ENCODE data around the gene NEGR1.

Gene NEGR1

DNA sequence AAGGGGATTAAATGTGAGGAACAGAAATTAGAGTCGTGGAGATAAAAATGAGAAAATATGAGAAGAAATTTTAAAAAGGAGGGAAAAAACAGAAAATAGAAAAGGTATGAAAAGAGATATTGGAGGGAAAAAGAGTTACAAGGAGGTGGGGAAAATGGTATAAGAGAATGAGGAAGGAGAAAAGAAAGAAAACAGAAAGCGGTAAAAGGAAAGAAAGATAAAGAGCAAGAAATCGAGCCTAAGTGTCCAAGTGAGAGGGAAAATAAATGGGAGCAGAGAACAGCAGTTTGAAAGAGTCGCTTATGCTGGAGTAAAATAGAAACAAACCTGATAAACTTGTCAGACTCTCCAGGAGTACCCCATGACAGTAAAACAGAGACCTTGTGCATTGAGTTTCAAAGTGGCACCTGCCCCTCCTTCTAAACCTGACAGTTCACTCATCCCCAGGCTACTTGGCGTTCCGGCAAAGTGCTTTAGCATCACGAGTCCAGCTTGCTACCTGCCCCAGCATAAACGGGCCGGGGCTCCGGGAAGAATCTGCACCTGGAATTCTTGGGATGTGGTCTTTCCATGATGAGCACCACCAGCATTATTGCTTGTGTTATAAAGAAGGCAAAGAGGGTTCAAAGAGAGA lies 585 bp downstream of the NEGR1 start:
- TF ChIP-seq, protein P1, sequence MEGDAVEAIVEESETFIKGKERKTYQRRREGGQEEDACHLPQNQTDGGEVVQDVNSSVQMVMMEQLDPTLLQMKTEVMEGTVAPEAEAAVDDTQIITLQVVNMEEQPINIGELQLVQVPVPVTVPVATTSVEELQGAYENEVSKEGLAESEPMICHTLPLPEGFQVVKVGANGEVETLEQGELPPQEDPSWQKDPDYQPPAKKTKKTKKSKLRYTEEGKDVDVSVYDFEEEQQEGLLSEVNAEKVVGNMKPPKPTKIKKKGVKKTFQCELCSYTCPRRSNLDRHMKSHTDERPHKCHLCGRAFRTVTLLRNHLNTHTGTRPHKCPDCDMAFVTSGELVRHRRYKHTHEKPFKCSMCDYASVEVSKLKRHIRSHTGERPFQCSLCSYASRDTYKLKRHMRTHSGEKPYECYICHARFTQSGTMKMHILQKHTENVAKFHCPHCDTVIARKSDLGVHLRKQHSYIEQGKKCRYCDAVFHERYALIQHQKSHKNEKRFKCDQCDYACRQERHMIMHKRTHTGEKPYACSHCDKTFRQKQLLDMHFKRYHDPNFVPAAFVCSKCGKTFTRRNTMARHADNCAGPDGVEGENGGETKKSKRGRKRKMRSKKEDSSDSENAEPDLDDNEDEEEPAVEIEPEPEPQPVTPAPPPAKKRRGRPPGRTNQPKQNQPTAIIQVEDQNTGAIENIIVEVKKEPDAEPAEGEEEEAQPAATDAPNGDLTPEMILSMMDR (IDR thresholded peaks at IDR 0.05; ENCODE audit: low read depth, low read length) = no peak
- peak overlapping the region; percentile 74 for H3K4me3 ChIP-seq (ENCODE audit: low read depth, low read length)
- in situ Hi-C loops (cut with HindIII; ENCODE audit: low sequenced_read_pairs) = no loop called here
- DNase-seq (ENCODE audit: low read depth, low spot score) = no peak

DNA sequence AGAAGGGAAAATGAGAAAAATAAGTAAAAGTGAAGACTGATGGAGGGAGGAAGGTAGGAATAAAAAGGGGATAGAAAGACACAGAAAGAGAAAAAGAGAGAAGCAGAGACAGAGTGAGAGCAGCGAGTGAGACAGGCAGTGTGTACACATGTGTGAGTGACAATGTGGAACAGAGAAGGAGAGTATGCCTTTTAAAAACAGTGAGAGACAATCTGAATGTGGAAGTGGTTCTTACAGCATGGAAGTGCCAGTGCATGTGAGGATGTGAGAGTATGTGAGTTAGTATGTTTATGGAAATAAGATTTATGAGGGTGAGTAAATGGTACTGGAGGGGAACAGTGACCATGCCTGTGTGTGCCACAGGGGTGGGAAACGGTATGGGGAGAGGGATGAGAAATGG lies 1.2 kb downstream of the NEGR1 start:
- H3K4me3 ChIP-seq (ENCODE audit: low read depth, low read length) = peak overlapping the region; percentile 74
- in situ Hi-C loops (cut with HindIII; ENCODE audit: low sequenced_read_pairs) = no loop called here
- DNase-seq (ENCODE audit: low read depth, low spot score) = peak; percentile 23
- TF ChIP-seq, protein P1 (IDR thresholded peaks at IDR 0.05; ENCODE audit: low read depth, low read length) = no peak

DNA sequence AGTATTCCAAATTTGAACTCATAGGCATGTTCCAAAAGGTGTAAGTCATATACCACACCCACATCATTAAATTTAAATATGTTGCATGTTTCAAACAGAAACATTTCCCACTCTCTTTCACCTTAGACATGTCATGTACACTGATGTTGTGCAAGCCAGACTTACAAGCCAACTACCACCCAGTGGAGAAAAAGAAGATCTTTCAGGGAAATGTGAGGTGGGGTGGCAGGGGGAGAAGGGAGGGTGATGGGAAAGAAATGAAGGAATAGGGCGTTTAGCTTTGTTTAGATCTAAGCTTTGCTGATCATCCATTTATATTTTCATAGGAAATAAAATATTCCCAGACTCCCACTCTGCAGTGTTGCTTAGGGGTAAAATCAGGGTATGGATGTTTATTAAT lies 1.6 kb downstream of the NEGR1 start:
- in situ Hi-C loops (cut with HindIII; ENCODE audit: low sequenced_read_pairs) = no loop called here
- DNase-seq (ENCODE audit: low read depth, low spot score) = peak; percentile 27
- peak overlapping the region; percentile 74 for H3K4me3 ChIP-seq (ENCODE audit: low read depth, low read length)

DNA sequence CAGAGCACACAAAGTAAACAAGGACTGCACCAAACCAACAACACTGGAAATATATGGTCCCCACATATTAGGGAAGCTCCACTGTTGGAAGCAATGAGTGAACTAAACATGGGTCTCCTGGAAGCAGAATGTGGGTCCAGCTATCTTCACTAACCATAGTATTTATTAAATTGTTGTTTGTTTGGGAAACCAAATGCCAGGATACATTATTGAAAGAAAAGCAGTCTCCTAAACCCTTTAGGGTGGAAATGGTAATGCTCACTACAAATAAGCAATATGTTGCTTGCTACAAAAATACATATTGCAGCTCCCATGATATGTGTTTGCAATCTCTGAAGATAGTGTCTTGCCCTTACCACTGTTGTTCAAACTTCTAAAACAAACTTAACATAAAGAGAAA lies 2.2 kb downstream of the NEGR1 start:
- TF ChIP-seq, protein P1 (IDR thresholded peaks at IDR 0.05; ENCODE audit: low read depth, low read length) = no peak
- DNase-seq (ENCODE audit: low read depth, low spot score) = no peak
- no peak overlapping the region for H3K4me3 ChIP-seq (ENCODE audit: low read depth, low read length)
- in situ Hi-C loops (cut with HindIII; ENCODE audit: low sequenced_read_pairs) = no loop called here

More for the DNA sequence above, 1.6 kb downstream of the NEGR1 start:
- TF ChIP-seq, protein P1 (IDR thresholded peaks at IDR 0.05; ENCODE audit: low read depth, low read length) = no peak

DNA sequence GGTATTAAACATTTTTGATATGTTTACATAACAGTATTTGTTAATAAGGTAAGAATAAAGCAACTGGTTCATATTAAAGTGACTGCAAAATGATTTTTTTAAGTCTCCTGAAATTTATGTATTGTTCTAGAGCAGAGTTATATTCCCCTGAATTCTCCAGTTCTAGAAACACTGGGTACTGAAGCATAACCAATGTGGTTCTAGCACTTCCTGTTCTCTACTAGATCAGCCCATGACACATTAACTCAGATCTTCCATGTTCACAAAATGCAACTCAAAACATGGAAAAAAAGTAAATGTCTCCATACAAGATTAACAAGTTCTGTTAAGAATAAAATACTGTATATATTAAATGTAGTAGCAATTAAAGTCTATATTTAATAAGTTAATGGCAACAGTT lies 3.9 kb downstream of the NEGR1 start:
- TF ChIP-seq, protein P1 (IDR thresholded peaks at IDR 0.05; ENCODE audit: low read depth, low read length) = no peak
- in situ Hi-C loops (cut with HindIII; ENCODE audit: low sequenced_read_pairs) = no loop called here
- no peak overlapping the region for H3K4me3 ChIP-seq (ENCODE audit: low read depth, low read length)
- DNase-seq (ENCODE audit: low read depth, low spot score) = no peak

DNA sequence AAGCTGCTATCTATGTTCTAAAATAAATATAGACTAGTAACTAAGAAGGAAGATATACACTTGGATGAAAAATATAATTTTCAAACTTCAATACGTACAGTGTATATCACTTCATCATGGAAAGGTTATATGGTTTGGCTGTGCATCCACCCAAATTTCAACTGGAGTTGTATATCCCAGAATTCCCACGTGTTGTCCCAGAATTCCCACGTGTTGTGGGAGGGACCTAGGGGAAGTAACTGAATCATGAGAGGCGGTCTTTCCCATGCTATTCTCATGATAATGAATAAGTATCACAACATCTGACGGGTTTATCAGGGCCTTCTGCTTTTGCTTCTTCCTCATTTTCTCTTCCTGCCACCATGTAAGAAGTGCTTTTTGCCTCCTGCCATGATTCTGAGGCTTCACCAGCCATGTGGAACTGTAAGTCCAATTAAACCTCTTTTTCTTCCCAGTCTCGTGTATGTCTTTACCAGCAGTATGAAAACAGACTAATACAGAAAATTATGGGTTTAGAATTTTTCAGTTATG lies 10.7 kb downstream of the NEGR1 start:
- TF ChIP-seq, protein P1 (IDR thresholded peaks at IDR 0.05; ENCODE audit: low read depth, low read length) = no peak
- in situ Hi-C loops (cut with HindIII; ENCODE audit: low sequenced_read_pairs) = no loop called here
- H3K4me3 ChIP-seq (ENCODE audit: low read depth, low read length) = no peak overlapping the region
- no peak for DNase-seq (ENCODE audit: low read depth, low spot score)
